ENCODE results near the gene URI1.
A peak's percentile ranks its signal among the peaks of the same experiment; 100 is the strongest.
"Not testable (repeated sequence)": the region's sequence is repeated elsewhere in the genome, so short reads cannot be mapped to it uniquely, and the experiment has no call there.

Gene URI1, protein sequence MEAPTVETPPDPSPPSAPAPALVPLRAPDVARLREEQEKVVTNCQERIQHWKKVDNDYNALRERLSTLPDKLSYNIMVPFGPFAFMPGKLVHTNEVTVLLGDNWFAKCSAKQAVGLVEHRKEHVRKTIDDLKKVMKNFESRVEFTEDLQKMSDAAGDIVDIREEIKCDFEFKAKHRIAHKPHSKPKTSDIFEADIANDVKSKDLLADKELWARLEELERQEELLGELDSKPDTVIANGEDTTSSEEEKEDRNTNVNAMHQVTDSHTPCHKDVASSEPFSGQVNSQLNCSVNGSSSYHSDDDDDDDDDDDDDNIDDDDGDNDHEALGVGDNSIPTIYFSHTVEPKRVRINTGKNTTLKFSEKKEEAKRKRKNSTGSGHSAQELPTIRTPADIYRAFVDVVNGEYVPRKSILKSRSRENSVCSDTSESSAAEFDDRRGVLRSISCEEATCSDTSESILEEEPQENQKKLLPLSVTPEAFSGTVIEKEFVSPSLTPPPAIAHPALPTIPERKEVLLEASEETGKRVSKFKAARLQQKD

DNA sequence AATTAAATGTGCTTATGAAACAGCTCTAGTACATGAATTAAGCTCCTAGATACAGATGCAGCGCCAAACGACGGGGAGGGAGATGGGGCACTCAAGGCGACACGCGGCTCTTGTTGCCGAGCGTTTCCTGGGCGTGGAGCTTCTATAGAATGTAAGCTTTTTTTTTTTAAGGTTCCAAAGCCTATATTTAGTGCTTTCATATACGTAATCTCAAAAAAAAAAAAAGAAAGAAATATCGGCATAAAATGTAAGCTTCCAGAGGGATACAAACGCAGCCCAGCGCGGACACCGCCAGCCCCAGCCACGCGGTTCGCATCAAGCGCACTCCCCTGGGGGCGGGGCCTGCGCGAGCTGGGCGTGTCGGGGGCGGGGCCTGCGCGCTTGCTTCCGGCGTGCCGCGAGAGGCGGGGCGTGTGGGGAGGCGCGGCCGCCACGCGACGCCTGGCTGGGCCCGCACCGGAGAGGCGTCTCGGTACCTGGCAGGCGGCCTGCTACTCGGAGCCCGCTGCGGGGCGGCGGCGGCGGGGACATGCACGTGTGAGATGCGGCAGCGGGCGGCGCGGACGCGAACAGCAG is at the start of gene URI1:
Gene URI1 (plus strand): TSS at position 412 of the 576 bp plus-strand sequence. CDS start 309 bp downstream, outside the sequence.
- DNase-seq = peak; percentile 85

GRCh38 chr19:29893606-29894284 is 48.3 kb upstream of the URI1 start:
- DNase-seq = no peak

DNA sequence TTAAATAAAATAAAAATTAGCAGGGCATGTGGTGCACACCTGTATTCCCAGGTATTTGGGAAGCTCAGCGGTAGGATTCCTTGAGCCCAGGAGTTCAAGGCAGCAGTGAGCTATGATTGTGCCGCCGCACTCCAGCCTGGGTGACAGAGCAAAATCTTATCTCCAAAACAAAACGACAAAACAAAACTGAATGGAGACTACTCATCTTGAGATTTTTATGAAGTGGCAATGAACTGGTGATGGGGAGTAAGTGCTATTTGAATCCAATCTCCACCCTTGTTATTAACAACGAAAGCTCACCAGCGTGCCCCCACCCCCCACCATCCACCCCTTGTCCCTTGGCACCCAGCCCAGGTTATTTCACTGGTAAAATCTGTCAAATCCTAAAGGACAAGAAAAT is 45.2 kb upstream of the URI1 start:
- DNase-seq = no peak

DNA sequence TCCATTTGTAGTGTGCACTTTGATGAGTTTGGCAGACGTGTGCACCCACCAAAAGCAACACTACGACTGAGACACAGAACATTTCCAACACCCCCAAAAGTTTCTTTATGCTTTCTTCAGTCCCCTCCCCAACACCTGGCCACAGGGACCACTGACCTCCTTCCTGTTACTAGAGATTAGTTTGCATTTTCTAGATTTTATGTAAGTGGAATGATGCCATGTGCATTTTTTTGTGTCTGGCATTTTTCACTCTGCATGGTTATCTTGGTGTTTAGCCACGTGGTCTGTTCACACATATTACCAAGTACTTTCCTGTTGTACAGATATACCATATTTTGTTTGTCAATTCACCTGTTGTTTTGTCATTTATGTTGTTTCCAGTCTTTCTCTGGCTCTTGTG is 44.6 kb upstream of the URI1 start:
- no peak for DNase-seq

DNA sequence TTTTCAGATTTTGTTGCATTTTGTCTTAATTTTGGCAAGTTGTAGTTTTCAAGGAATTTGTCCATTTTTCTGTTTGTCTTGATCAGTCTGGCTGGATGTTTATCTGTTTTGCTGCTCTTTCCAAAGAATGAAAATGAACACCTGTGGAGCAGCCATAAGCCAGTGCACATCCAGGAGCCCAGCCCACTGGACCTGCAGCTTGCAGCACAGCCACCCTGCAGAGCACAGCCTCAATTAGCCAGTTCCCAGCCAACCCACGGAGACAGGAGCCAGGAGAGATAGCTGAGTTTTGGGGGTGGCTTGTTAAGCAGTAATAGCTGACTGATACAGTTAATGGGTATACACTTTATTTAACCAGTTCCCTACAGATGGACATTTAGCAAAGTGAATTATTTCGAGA is 38.0 kb upstream of the URI1 start:
- DNase-seq = no peak

DNA sequence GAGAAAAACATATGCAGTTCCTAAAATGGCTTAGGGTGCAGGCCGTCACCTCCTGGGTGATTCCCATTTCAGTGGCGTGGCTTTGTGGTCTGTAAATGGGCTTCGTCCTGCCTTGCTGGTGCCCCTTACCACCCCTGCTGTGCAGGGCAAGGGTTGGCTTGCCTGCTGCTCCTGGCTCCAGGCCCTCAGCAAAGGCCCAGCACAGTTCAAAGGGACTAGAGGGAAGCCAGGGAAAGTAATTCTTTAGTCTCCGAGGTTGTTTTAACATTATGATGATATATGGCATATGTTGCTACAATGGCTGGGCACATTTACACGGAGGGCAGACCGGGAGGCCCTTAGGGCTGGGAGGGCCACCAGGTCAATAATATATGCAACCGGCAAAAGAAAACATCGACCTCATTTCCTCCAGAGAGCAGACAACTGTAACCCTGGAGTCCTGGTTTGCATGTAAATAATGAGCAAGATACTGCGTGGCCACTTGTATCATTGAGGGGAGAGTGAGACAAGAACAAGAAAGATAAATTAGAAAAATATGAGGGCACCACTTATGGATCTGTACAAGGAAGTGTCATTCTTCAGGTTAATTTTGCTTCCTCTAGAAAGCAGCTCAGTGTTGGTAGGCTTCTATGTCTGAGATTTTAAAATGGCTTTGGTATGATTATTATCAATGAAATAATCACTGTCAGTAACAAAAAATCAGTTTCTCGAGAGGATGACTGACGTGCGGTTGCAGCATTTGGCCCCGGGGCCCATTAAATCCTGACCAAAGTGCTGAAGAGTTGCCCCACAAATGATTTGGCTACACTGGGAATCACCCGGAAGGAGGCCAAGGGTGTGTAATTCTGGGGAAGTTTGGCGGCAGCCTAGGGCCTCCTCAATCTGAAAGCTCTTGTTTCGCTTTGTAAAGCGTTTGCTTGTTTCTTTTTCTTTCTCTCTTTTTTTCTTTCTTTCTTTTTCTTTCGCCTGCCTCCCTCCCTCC is 32.8 kb upstream of the URI1 start:
- no peak for DNase-seq

DNA sequence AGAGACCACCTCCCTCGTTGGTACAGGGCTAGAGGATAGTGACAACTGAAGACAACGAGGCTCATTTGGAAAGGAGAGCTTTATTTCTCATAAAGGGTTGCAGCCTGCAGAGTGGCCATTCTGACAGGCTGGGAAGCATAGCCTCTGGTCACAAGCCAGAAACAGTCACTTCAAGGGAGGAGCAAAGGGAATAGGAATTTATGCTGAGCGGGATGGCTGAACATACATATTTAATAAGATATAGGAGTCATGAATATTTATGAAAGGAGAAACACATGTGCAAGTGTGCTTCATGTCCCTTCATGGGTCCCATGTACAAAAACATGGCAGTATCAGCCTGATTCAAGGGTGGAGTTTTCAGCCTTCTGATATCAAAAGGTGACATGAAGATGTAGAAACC is 27.1 kb upstream of the URI1 start:
- DNase-seq = no peak

- DNase-seq = not testable (repeated sequence)
Measured at GRCh38 chr19:29915832-29916231, 26.2 kb upstream of the URI1 start.

GRCh38 chr19:29917911-29918310 is 24.1 kb upstream of the URI1 start:
- DNase-seq = no peak

GRCh38 chr19:29918891-29919290 is 23.1 kb upstream of the URI1 start:
- DNase-seq = no peak

DNA sequence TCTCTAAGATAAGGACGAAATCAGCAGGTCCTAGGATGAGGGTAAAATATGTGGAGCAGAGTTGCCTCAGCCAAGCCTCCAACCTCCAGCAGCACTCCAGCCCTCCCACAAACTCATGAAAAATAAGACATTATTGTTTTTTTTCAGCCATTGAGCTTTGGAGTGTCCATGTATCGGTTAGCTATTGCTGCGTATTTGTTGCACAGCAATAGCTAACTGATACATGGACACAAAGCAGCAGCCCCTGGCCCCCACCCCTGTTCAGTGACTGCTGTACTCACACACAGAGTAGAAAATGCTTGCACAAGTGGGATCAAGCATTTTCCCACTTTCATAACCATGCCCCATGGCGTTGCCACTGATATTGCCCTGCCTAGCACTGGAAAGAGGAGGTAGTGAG is 19.1 kb upstream of the URI1 start:
- no peak for DNase-seq

GRCh38 chr19:29923653-29924052 is 18.4 kb upstream of the URI1 start:
- no peak for DNase-seq

- no peak for DNase-seq
Measured at GRCh38 chr19:29926031-29926430, 16.0 kb upstream of the URI1 start.

DNA sequence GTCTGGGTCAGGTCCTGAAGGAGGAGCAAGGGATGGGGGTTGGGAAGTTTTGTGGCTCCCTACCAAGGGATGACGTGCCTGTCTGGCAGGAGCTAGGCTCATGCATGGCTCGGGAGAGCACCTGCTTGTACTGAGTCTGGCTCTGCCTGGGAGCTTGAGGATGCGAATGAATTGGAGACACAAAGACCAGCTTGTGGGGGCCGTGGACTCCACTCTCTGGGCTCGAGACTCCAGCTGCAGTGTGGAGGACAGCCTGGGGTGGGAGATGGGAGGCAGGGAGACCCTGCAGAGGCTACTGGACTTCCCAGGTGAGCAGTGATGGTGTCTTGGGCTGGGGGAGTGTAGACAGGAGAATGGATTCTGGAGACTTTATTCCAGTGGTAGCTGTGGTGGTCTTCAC is 15.2 kb upstream of the URI1 start:
- no peak for DNase-seq

DNA sequence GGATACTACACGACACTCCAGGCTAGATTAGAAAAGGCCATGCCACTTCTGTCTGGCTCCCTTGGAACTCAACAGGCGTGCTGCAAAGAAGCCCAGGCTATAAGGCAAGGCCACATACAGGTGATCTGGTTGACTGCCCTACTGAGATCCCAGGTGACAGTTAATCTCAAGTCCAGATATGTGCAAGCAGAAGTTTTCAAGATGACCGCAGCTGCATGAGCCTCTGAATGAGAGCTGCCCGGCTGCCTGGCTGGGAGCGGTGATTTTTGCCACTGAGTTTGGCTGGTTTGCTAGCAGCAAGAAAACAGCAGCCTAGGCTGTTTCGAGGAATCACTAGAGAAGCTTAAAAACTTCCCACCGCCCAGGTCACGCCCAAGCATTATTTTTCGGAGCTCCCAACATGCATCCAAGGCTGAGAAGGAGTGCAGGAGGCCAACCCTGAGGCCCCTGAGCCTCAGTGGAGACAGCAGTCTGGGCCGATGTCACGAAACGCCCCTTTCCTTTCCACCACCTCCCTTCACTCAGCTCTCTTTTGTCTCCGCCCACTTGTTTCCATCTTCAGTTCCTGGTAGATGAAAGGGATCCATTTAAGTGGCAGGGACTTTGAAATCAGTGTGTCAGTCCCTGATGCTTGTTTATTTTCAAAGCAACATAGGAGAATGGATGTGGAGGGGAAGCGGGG is 14.0 kb upstream of the URI1 start:
- peak; percentile 9 for DNase-seq

DNA sequence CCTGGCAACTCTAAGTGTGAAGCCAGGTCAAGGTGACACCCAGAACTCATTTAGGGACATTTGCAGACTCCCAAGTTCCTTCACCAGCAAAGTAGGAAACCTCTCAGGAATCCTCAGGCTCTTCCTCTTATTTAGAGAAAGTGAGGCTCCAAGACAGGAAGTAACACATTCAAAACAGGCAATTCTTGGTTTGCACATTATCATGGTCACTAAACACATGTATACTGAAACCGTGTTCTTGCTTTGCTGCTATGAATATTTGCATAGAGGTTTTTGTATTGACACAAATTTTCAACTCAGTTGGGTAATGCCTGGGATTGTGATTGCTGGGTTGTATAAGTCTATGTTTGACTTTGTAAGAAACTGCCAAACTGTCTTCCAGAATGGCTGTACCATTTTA is 13.2 kb upstream of the URI1 start:
- DNase-seq = no peak

DNA sequence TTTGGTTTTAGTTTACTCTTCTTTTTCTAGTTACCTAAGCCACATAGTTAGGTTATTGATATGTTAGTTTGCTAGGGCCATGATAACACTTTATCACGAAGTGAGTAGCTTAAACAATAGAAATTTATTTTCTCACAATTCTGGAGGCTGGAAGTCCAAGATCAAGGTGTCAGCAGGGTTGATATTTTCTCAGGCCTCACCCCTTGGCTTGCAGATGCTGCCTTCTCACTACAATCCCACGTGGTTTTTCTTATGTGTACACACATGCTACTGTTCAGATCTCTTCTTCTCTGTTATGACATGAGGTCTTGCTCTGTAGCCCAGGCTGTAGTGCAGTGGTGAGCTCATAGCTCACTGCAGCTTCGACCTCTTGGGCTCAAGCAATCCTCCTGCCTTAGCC is 7.8 kb upstream of the URI1 start:
- no peak for DNase-seq

DNA sequence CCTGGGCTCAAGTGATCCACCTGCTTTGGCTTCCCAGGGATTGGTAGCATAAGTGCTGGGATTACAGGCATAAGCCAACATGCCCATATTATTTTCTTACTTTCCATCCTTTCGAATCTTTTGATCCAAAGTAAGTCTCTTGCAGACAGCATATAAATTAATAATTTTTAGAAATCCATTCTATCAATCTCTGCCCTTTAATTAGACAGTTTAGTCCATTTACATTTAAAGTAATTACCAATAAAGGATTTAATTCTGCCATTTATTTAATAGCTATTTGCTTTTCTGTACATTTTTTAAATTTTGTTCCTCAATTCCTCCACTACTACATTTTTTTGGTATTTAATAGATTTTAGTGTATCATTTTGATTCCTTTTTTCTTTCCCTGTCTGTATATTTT is 7.3 kb upstream of the URI1 start:
- DNase-seq = no peak

DNA sequence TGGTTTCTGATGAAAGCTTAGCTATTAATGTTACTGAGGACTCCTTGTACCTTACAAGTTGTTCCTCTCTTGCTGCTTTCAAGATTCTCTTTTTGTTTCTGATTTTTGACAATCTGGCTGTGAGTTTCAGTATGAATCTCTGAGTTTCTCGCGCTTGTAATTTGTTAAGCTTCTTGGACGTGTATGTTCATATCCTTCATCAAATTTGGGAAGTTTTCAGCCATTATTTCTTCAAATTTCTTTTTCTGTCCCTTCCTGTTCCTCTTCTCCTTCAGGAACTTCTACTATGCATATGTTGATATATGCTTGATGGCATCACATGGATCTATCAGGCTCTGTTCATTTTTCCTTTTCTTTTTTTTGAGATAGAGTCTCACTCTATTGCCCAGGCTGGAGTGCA is 5.6 kb upstream of the URI1 start:
- DNase-seq = no peak

DNA sequence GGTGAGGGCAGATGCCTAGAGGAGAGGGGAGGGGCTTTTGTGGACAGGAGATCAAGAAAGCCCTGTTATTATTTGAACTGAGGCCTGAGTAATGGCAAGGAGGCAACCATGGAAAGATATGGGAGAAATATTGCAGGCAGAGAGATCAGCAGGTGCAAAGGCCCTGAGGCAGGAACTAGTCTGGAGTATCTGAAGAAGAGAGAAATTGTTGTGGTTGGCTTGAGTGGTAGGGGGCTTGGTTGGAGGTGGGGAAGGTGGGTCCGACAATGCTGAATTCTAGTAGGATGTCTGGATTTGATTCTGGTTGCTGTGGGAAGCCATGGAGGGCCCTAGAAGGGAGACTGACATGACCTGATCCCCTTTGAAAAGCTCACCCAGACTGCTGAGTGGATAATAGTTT is 2.4 kb upstream of the URI1 start:
- no peak for DNase-seq

- no peak for DNase-seq
Measured at GRCh38 chr19:29940971-29941585, 961 bp upstream of the URI1 start.
